ENCODE measurements around the gene AKAP8L.

GRCh38 chr19:15381429-15381828, 37.4 kb downstream of the AKAP8L start:
- TF ChIP-seq, protein P1, sequence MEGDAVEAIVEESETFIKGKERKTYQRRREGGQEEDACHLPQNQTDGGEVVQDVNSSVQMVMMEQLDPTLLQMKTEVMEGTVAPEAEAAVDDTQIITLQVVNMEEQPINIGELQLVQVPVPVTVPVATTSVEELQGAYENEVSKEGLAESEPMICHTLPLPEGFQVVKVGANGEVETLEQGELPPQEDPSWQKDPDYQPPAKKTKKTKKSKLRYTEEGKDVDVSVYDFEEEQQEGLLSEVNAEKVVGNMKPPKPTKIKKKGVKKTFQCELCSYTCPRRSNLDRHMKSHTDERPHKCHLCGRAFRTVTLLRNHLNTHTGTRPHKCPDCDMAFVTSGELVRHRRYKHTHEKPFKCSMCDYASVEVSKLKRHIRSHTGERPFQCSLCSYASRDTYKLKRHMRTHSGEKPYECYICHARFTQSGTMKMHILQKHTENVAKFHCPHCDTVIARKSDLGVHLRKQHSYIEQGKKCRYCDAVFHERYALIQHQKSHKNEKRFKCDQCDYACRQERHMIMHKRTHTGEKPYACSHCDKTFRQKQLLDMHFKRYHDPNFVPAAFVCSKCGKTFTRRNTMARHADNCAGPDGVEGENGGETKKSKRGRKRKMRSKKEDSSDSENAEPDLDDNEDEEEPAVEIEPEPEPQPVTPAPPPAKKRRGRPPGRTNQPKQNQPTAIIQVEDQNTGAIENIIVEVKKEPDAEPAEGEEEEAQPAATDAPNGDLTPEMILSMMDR (IDR thresholded peaks at IDR 0.05), result no peak
- no peak for TF ChIP-seq POLR2A (IDR thresholded peaks at IDR 0.05)

Data from esophagus squamous epithelium (tissue), 4 donors.